H9 (cell line): Measurements from ENCODE around the gene NXN. TPM values are rescaled to one million over a fixed set of nuclear protein-coding genes. Genes with fewer than 3 reads are reported as not detected.

Experiments
- DNase-seq: peaks from one replicate; pipeline ENCODE4 v3.0.0-alpha.2; 2017
- H2AFZ ChIP-seq: one replicate; pipeline ENCODE4 v1.6.1; 2013; ENCODE audit warnings: mild to moderate bottlenecking, low read length, control low read depth, moderate library complexity
- H2AK5ac ChIP-seq: 2 replicates; pipeline ENCODE4 v1.6.1; 2013; ENCODE audit warnings: low read length, control low read depth, mixed read lengths; ENCODE audit not compliant: insufficient read length
- H2BK120ac ChIP-seq: one replicate; pipeline ENCODE4 v1.6.1; 2013; ENCODE audit warnings: low read depth, mild to moderate bottlenecking, low read length, control low read depth, inconsistent platforms; ENCODE audit not compliant: poor library complexity, severe bottlenecking
- H2BK12ac ChIP-seq: 2 replicates; pipeline ENCODE4 v1.6.1; 2013; ENCODE audit warnings: low read length, control low read depth, mixed read lengths, low read depth; ENCODE audit not compliant: insufficient read length
- H2BK15ac ChIP-seq: 2 replicates; pipeline ENCODE4 v1.6.1; 2013; ENCODE audit warnings: low read depth, low read length, control low read depth
- H2BK20ac ChIP-seq: one replicate; pipeline ENCODE4 v1.6.1; 2013; ENCODE audit warnings: low read depth, mild to moderate bottlenecking, low read length, control low read depth, inconsistent platforms; ENCODE audit not compliant: poor library complexity, severe bottlenecking
- H2BK5ac ChIP-seq: 2 replicates; pipeline ENCODE4 v1.6.1; 2013; ENCODE audit warnings: low read length, control low read depth, mixed read lengths; ENCODE audit not compliant: insufficient read length
- H3K14ac ChIP-seq: 2 replicates; pipeline ENCODE4 v1.6.1; 2013; ENCODE audit warnings: low read length, control low read depth; ENCODE audit not compliant: insufficient read depth
- H3K18ac ChIP-seq: 2 replicates; pipeline ENCODE4 v1.6.1; 2013; ENCODE audit warnings: low read depth, mild to moderate bottlenecking, mixed read lengths, low read length, control low read depth; ENCODE audit not compliant: insufficient read length
- H3K23ac ChIP-seq: 2 replicates; pipeline ENCODE4 v1.6.1; 2013; ENCODE audit warnings: low read length, control low read depth, mixed read lengths, low read depth; ENCODE audit not compliant: insufficient read length
- H3K23me2 ChIP-seq: 2 replicates; pipeline ENCODE4 v1.6.1; 2013; ENCODE audit warnings: low read depth, mild to moderate bottlenecking, mixed read lengths, low read length, control low read depth; ENCODE audit not compliant: insufficient read length, poor library complexity, severe bottlenecking
- H3K27ac ChIP-seq: 2 replicates; pipeline ENCODE4 v1.5.1; 2013; ENCODE audit warnings: low read length, control low read depth, mixed read lengths, low read depth; ENCODE audit not compliant: insufficient read length
- H3K27me3 ChIP-seq: 2 replicates; pipeline ENCODE4 v1.6.1; 2013; ENCODE audit warnings: low read length, control low read depth, inconsistent platforms; ENCODE audit not compliant: insufficient read depth
- H3K4ac ChIP-seq: 2 replicates; pipeline ENCODE4 v1.6.1; 2013; ENCODE audit warnings: low read depth, mild to moderate bottlenecking, control low read depth, inconsistent platforms, low read length, moderate library complexity
- H3K4me1 ChIP-seq: 2 replicates; pipeline ENCODE4 v1.6.1; 2013; ENCODE audit warnings: low read length, control low read depth, inconsistent platforms; ENCODE audit not compliant: insufficient read depth
- H3K4me2 ChIP-seq: 2 replicates; pipeline ENCODE4 v1.6.1; 2013; ENCODE audit warnings: low read length, control low read depth, mixed read lengths; ENCODE audit not compliant: insufficient read length, insufficient read depth
- H3K56ac ChIP-seq: 2 replicates; pipeline ENCODE4 v1.6.1; 2013; ENCODE audit warnings: low read depth, mild to moderate bottlenecking, mixed read lengths, low read length, control low read depth; ENCODE audit not compliant: insufficient read length
- H3K79me1 ChIP-seq: 2 replicates; pipeline ENCODE4 v1.6.1; 2013; ENCODE audit warnings: low read depth, mild to moderate bottlenecking, moderate library complexity, low read length, control low read depth, inconsistent platforms; ENCODE audit not compliant: insufficient read depth, poor library complexity, severe bottlenecking
- H3K79me2 ChIP-seq: 2 replicates; pipeline ENCODE4 v1.6.1; 2013; ENCODE audit warnings: low read length, control low read depth, inconsistent platforms; ENCODE audit not compliant: insufficient read depth
- H3K9ac ChIP-seq: 2 replicates; pipeline ENCODE4 v1.6.1; 2013; ENCODE audit warnings: low read length, control low read depth, mixed read lengths; ENCODE audit not compliant: insufficient read length; ENCODE audit errors: extremely low read depth
- H3K9me3 ChIP-seq: one replicate; pipeline ENCODE4 v1.6.1; 2013; ENCODE audit warnings: low read depth, low read length, inconsistent platforms; ENCODE audit not compliant: control insufficient read depth
- H3T11ph ChIP-seq: one replicate; pipeline ENCODE4 v1.6.1; 2013; ENCODE audit warnings: mild to moderate bottlenecking, low read length, control low read depth, inconsistent platforms
- H4K20me1 ChIP-seq: one replicate; pipeline ENCODE4 v1.6.1; 2013; ENCODE audit not compliant: control insufficient read depth, insufficient read length, insufficient read depth
- H4K5ac ChIP-seq: 2 replicates; pipeline ENCODE4 v1.6.1; 2013; ENCODE audit warnings: low read depth, mild to moderate bottlenecking, mixed read lengths, low read length, control low read depth; ENCODE audit not compliant: insufficient read length
- H4K8ac ChIP-seq: replicated peaks from 2 replicates; pipeline ENCODE4 v1.6.1; 2013; ENCODE audit warnings: low read length, control low read depth, mixed read lengths, low read depth; ENCODE audit not compliant: insufficient read length
- H4K91ac ChIP-seq: 2 replicates; pipeline ENCODE4 v1.6.1; 2013; ENCODE audit warnings: low read depth, mild to moderate bottlenecking, moderate library complexity, mixed read lengths, low read length, control low read depth; ENCODE audit not compliant: insufficient read length
- H3K27ac Mint-ChIP-seq, 3 experiments: 2 replicates in 2 of 3; 3 replicates in 1 of 3; pipeline ENCODE4 v1.8.0; 2020 to 2021; ENCODE audit warnings: mixed read lengths in 3 of 3, mild to moderate bottlenecking in 1 of 3, moderate library complexity in 1 of 3
- H3K27me3 Mint-ChIP-seq: 2 replicates; pipeline ENCODE4 v1.8.0; 2021; ENCODE audit warnings: low read depth, mild to moderate bottlenecking, moderate library complexity, mixed read lengths
- H3K36me3 Mint-ChIP-seq, 3 experiments: 2 replicates in 2 of 3; 3 replicates in 1 of 3; pipeline ENCODE4 v1.8.0; 2020 to 2021; ENCODE audit warnings: low read depth in 3 of 3, mixed read lengths in 3 of 3; ENCODE audit not compliant: insufficient read depth in 1 of 3
- H3K4me1 Mint-ChIP-seq, 2 experiments: 2 replicates each; pipeline ENCODE4 v1.8.0; 2020; ENCODE audit warnings: mixed read lengths in 2 of 2
- H3K4me3 Mint-ChIP-seq, 2 experiments: 2 replicates in 1 of 2; 3 replicates in 1 of 2; pipeline ENCODE4 v1.8.0; 2020 to 2021; ENCODE audit warnings: mild to moderate bottlenecking in 2 of 2, mixed read lengths in 2 of 2, moderate library complexity in 1 of 2
- H3K9me3 Mint-ChIP-seq, 2 experiments: 2 replicates in 1 of 2; 3 replicates in 1 of 2; pipeline ENCODE4 v1.8.0; 2020; ENCODE audit warnings: mild to moderate bottlenecking in 2 of 2, mixed read lengths in 2 of 2, moderate library complexity in 1 of 2
- CTCF ChIP-seq: fragments of 200-600 bp; sonication (generic); conservative IDR thresholded peaks from 3 replicates; pipeline ENCODE4 v1.8.0; 2021; ENCODE audit warnings: antibody characterized with exemption, mild to moderate bottlenecking
- WGBS: extraction: QIAGEN DNeasy Blood & Tissue Kit; methylation state at CpG from one replicate; pipeline ENCODE4 v1.1.7; 2013; ENCODE audit warnings: missing lambda C conversion rate, low lambda C conversion rate, mixed read lengths; ENCODE audit not compliant: insufficient read length; ENCODE audit errors: extremely low coverage; 5-methylcytosine and 5-hydroxymethylcytosine counted together
- total RNA-seq: library from RNA; stranded (reverse); gene quantifications from 2 replicates; pipeline ENCODE4 v1.2.1, GENCODE V29; 2021

NXN gene
- total RNA-seq, 1 experiment from 2014 or later: 93.6 TPM

- no peak overlapping the region for H3K27ac ChIP-seq
- no peak overlapping the region for H2BK12ac ChIP-seq
- no peak overlapping the region for H3K18ac ChIP-seq
- H3K4me1 Mint-ChIP-seq: peaks cover 63 to 78% of the 10 kb centered on the region in 2 experiments
- H4K91ac ChIP-seq: no peak overlapping the region
- no peak overlapping the region for H4K8ac ChIP-seq
- no peak overlapping the region for H4K5ac ChIP-seq
- H3K9me3 Mint-ChIP-seq: no peaks in the 10 kb centered on the region; a peak in 1 of 5 replicates
- H3K79me1 ChIP-seq: peaks cover 13% of the 10 kb centered on the region
- no peak overlapping the region for H2BK20ac ChIP-seq
- no peak overlapping the region for H3K23ac ChIP-seq
- H2BK120ac ChIP-seq: no peak overlapping the region
- no peak overlapping the region for H3K9ac ChIP-seq
- H2BK5ac ChIP-seq: no peak overlapping the region
- no CpG with 5 or more reads among the region's 9 CpGs for WGBS
- H3K56ac ChIP-seq: no peak overlapping the region
- no peak overlapping the region; a peak in 1 of 5 replicates for H3K4me3 Mint-ChIP-seq
- H3K36me3 Mint-ChIP-seq: peaks cover 11 to 23% (median 20%) of the 10 kb centered on the region in 3 experiments
- H3K23me2 ChIP-seq: no peaks in the 10 kb centered on the region
- no peak overlapping the region for H3T11ph ChIP-seq
- peaks cover 25% of the 10 kb centered on the region; the same call in 1 of the 2 replicates for H3K79me2 ChIP-seq
- no peak overlapping the region for H2AFZ ChIP-seq
- peaks cover 8% of the 10 kb centered on the region; the same call in 1 of the 2 replicates for H3K4me1 ChIP-seq
- H2AK5ac ChIP-seq: no peak overlapping the region
- H3K27me3 Mint-ChIP-seq: no peaks in the 10 kb centered on the region
- no peak overlapping the region for H3K4me2 ChIP-seq
- H3K27ac Mint-ChIP-seq: peak overlapping the region in 2 of 3 experiments; percentile 42 to 58; a peak in 3 of 7 replicates
- H3K4ac ChIP-seq: no peak overlapping the region
- no peak for DNase-seq
- no peaks in the 10 kb centered on the region for H3K9me3 ChIP-seq
- TF ChIP-seq CTCF: no peak
- H3K27me3 ChIP-seq: no peaks in the 10 kb centered on the region
- no peak overlapping the region; the same call in 1 of the 2 replicates for H3K14ac ChIP-seq
- H2BK15ac ChIP-seq: no peak overlapping the region
- H4K20me1 ChIP-seq: peaks cover 2% of the 10 kb centered on the region
Observed at GRCh38 chr17:967122-967521, 12.5 kb downstream of the NXN start.
